Lower leg skin (tissue), 3 donors: ENCODE results near the gene UBL5.

Source experiments
- POLR2A ChIP-seq, 2 donors: fragments of 450-650 bp; IDR thresholded peaks; one replicate each; pipeline ENCODE4 v1.6.1; 2016 to 2017; ENCODE audit warnings: antibody characterized with exemption in 2 of 2, mild to moderate bottlenecking in 1 of 2, moderate library complexity in 1 of 2
- TF ChIP-seq, protein P1 (sequence below), 3 donors: fragments of 450-650 bp; IDR thresholded peaks; one replicate each; pipeline ENCODE4 v1.5.1; 2016; ENCODE audit warnings: antibody characterized with exemption in 3 of 3, mild to moderate bottlenecking in 3 of 3, moderate library complexity in 2 of 3

DNA sequence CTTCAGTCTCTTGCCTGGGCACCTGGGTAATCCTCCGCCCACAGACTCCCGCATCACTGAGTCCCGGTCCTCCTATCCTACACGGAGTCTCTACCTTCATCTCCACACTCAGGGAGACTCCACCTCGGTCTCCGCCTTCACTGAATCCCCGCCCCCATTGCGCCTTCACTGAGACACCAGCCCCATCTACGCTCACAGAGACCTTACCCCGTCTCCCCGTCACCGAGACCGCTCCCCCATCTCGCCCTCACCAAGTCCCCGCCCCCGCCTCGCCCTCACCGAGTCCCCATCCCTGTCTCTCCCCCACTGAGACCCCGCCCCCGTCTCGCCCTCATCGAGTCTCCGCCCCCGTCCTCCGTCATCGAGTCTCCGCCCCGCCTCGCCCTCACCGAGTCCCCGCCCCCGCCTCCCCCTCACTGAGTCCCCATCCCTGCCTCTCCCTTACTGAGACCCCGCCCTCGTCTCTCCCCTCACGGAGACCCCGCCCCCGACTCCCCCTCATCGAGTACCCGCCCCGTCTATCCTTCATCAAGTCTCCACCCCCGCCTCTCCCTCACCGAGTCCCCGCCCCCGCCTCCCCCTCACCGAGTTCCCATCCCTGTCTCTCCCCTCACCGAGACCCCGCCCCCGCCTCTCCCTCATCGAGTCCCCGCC lies 36.0 kb upstream of the UBL5 start:
- no peak for TF ChIP-seq POLR2A (IDR thresholded peaks at IDR 0.05)
- TF ChIP-seq, protein P1, sequence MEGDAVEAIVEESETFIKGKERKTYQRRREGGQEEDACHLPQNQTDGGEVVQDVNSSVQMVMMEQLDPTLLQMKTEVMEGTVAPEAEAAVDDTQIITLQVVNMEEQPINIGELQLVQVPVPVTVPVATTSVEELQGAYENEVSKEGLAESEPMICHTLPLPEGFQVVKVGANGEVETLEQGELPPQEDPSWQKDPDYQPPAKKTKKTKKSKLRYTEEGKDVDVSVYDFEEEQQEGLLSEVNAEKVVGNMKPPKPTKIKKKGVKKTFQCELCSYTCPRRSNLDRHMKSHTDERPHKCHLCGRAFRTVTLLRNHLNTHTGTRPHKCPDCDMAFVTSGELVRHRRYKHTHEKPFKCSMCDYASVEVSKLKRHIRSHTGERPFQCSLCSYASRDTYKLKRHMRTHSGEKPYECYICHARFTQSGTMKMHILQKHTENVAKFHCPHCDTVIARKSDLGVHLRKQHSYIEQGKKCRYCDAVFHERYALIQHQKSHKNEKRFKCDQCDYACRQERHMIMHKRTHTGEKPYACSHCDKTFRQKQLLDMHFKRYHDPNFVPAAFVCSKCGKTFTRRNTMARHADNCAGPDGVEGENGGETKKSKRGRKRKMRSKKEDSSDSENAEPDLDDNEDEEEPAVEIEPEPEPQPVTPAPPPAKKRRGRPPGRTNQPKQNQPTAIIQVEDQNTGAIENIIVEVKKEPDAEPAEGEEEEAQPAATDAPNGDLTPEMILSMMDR (IDR thresholded peaks at IDR 0.05), result no peak
